Measurements from ENCODE around the gene CTR9. TPM values are rescaled to one million over a fixed set of nuclear protein-coding genes. Genes with fewer than 3 reads are reported as not detected.

CTR9 gene
- total RNA-seq, 2 donors from 2014 or later = 33.9 to 37.4 TPM

- H3K27me3 ChIP-seq = no peaks in the 10 kb centered on the region
- no peak overlapping the region for H3K27ac ChIP-seq
- H3K4me1 ChIP-seq = no peaks in the 10 kb centered on the region
- H3K36me3 ChIP-seq = no peaks in the 10 kb centered on the region
- no peak overlapping the region for H3K4me3 ChIP-seq
- TF ChIP-seq CTCF (IDR thresholded peaks at IDR 0.05) = no peak
- H3K9ac ChIP-seq (ENCODE audit: low read depth in 2 of 2, low read length in 2 of 2) = no peak overlapping the region
- DNase-seq = peak; percentile 38
- intact Hi-C loops (cut with DNase I) = no loop called here
- no peaks in the 10 kb centered on the region for H3K9me3 ChIP-seq
Observed at GRCh38 chr11:10742460-10743208, 8.4 kb upstream of the CTR9 start.

- no peaks in the 10 kb centered on the region for H3K36me3 ChIP-seq
- no peaks in the 10 kb centered on the region for H3K9me3 ChIP-seq
- no peaks in the 10 kb centered on the region for H3K27me3 ChIP-seq
- no peaks in the 10 kb centered on the region for H3K4me1 ChIP-seq
- intact Hi-C loops (cut with DNase I) = no loop called here
- H3K4me3 ChIP-seq = no peak overlapping the region
- peak overlapping the region; percentile 46 for H3K27ac ChIP-seq
- peak; percentile 52 for DNase-seq
- TF ChIP-seq CTCF (IDR thresholded peaks at IDR 0.05) = no peak
- H3K9ac ChIP-seq (ENCODE audit: low read depth in 2 of 2, low read length in 2 of 2) = peak overlapping the region in 1 of 2 donors; percentile 12
Observed at GRCh38 chr11:10743354-10744000, 7.6 kb upstream of the CTR9 start.

GRCh38 chr11:10744206-10744605 is 6.8 kb upstream of the CTR9 start:
- H3K36me3 ChIP-seq = no peaks in the 10 kb centered on the region
- H3K9ac ChIP-seq (ENCODE audit: low read depth in 2 of 2, low read length in 2 of 2) = no peak overlapping the region
- no peak for TF ChIP-seq CTCF (IDR thresholded peaks at IDR 0.05)
- no peaks in the 10 kb centered on the region for H3K27me3 ChIP-seq
- no peaks in the 10 kb centered on the region for H3K4me1 ChIP-seq
- no peak for DNase-seq
- H3K4me3 ChIP-seq = no peak overlapping the region
- intact Hi-C loops (cut with DNase I) = no loop called here
- H3K9me3 ChIP-seq = no peaks in the 10 kb centered on the region
- peak overlapping the region; percentile 46 for H3K27ac ChIP-seq

GRCh38 chr11:10746871-10747270 is 4.2 kb upstream of the CTR9 start:
- H3K9me3 ChIP-seq = no peaks in the 10 kb centered on the region
- DNase-seq = no peak
- no peak overlapping the region for H3K27ac ChIP-seq
- no peak for TF ChIP-seq CTCF (IDR thresholded peaks at IDR 0.05)
- no peak overlapping the region for H3K9ac ChIP-seq (ENCODE audit: low read depth in 2 of 2, low read length in 2 of 2)
- H3K4me1 ChIP-seq = no peaks in the 10 kb centered on the region
- no peak overlapping the region for H3K4me3 ChIP-seq
- H3K27me3 ChIP-seq = no peaks in the 10 kb centered on the region
- intact Hi-C loops (cut with DNase I) = no loop called here
- H3K36me3 ChIP-seq = no peaks in the 10 kb centered on the region

- Histone ChIP-seq H3K27me3 (no peaks in the 10 kb centered on the region), H3K36me3 (no peaks in the 10 kb centered on the region), H3K4me3 (no peak overlapping the region), H3K27ac (no peak overlapping the region), H3K9me3 (no peaks in the 10 kb centered on the region), H3K4me1 (no peaks in the 10 kb centered on the region), H3K9ac (ENCODE audit: low read depth in 2 of 2, low read length in 2 of 2) (no peak overlapping the region)
- TF ChIP-seq CTCF (IDR thresholded peaks at IDR 0.05) = no peak
- no peak for DNase-seq
- intact Hi-C loops (cut with DNase I) = no loop called here
Observed at GRCh38 chr11:10747733-10748132, 3.3 kb upstream of the CTR9 start.
